ENCODE data around the gene CCDC57.
A peak's percentile ranks its signal among the peaks of the same experiment; 100 is the strongest.

DNA sequence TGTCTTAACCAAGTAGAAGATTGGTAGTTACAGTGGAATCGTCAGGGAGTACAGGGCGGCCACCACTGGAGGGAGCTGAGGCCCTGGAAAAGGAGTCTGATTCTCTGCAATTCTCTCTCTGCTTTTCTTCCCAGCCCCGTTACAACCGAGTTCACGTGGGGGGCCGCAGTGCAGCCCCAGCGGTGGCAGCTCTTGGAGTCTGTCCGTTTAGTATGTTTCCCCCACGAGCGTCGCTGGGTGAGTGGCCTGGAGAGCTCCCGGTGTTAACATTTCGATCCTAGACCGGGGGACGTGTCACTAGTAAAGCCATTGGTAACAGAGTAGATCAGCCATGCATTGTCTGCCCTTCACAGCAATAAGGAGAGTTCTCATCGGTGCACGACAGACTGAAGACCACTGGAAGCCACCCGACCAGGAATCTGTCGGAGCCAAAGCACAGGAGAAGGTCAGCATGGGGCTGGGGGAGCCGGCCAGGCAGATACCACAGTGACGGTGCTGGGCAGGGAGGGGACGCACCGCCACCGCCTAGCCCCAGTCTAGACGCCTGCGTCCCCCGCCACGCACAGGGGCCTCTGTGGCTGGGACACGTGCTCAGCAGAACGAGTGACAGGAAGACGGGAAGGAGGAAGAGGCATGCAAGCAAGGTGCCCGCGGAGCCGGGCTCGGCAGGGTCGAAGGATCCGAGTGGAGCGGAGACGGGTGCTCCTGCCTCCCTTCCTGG lies 31.9 kb upstream of the CCDC57 start:
- TF ChIP-seq, protein P1, sequence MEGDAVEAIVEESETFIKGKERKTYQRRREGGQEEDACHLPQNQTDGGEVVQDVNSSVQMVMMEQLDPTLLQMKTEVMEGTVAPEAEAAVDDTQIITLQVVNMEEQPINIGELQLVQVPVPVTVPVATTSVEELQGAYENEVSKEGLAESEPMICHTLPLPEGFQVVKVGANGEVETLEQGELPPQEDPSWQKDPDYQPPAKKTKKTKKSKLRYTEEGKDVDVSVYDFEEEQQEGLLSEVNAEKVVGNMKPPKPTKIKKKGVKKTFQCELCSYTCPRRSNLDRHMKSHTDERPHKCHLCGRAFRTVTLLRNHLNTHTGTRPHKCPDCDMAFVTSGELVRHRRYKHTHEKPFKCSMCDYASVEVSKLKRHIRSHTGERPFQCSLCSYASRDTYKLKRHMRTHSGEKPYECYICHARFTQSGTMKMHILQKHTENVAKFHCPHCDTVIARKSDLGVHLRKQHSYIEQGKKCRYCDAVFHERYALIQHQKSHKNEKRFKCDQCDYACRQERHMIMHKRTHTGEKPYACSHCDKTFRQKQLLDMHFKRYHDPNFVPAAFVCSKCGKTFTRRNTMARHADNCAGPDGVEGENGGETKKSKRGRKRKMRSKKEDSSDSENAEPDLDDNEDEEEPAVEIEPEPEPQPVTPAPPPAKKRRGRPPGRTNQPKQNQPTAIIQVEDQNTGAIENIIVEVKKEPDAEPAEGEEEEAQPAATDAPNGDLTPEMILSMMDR (IDR thresholded peaks at IDR 0.05) = peak; percentile 39 to 53 (median 46)
- TF ChIP-seq POLR2A (IDR thresholded peaks at IDR 0.05) = no peak

Data from right lobe of liver (tissue), 4 donors.